Subcutaneous abdominal adipose tissue (tissue), 5 donors: ENCODE data around the gene PRPSAP1.
"Not testable (repeated sequence)": the region's sequence is repeated elsewhere in the genome, so short reads cannot be mapped to it uniquely, and the experiment has no call there.

Experiments
- H3K27ac ChIP-seq: one replicate; pipeline ENCODE4 v1.7.0; 2013; ENCODE audit warnings: low read depth, mild to moderate bottlenecking, inconsistent platforms, low read length, moderate library complexity
- H3K27me3 ChIP-seq, 5 donors: one replicate each; pipeline ENCODE4 v1.7.0; 2013; ENCODE audit warnings: low read length in 5 of 5, inconsistent platforms in 1 of 5; ENCODE audit not compliant: control insufficient read depth in 5 of 5, insufficient read depth in 4 of 5
- H3K36me3 ChIP-seq, 5 donors: one replicate each; pipeline ENCODE4 v1.7.0; 2013; ENCODE audit warnings: low read length in 5 of 5; ENCODE audit not compliant: control insufficient read depth in 5 of 5, insufficient read depth in 5 of 5
- H3K4me1 ChIP-seq, 5 donors: one replicate each; pipeline ENCODE4 v1.7.0; 2013; ENCODE audit warnings: low read length in 5 of 5, mild to moderate bottlenecking in 3 of 5, moderate library complexity in 1 of 5; ENCODE audit not compliant: control insufficient read depth in 5 of 5, insufficient read depth in 5 of 5
- H3K4me3 ChIP-seq, 5 donors: one replicate each; pipeline ENCODE4 v1.7.0; 2013; ENCODE audit warnings: low read length in 5 of 5, low read depth in 1 of 5
- H3K9ac ChIP-seq, 5 donors: one replicate each; pipeline ENCODE4 v1.7.0; 2013; ENCODE audit warnings: low read length in 5 of 5, mild to moderate bottlenecking in 4 of 5, moderate library complexity in 3 of 5
- H3K9me3 ChIP-seq, 5 donors: one replicate each; pipeline ENCODE4 v1.7.0; 2013; ENCODE audit warnings: low read length in 5 of 5; ENCODE audit not compliant: control insufficient read depth in 5 of 5
- donor health status: healthy.
- donor health status: healthy.
- donor health status: healthy.
- donor health status: healthy.
- donor health status: healthy.

Gene PRPSAP1

GRCh38 chr17:76272541-76273444 is 80.9 kb downstream of the PRPSAP1 start:
- H3K4me3 ChIP-seq, result peak overlapping the region in 2 of 5 donors; percentile 37 to 53
- H3K4me1 ChIP-seq, result peaks cover 7 to 82% (median 70%) of the 10 kb centered on the region in 5 donors

GRCh38 chr17:76271669-76272540 is 81.8 kb downstream of the PRPSAP1 start:
- Histone ChIP-seq H3K9me3 (no peaks in the 10 kb centered on the region), H3K4me1 (peaks cover 9 to 86% (median 75%) of the 10 kb centered on the region in 5 donors), H3K9ac (peak overlapping the region in 4 of 5 donors; percentile 39 to 63 (median 54)), H3K36me3 (peaks cover 0 to 21% (median 13%) of the 10 kb centered on the region in 5 donors), H3K27ac (no peak overlapping the region), H3K27me3 (no peaks in the 10 kb centered on the region), H3K4me3 (peak overlapping the region in 4 of 5 donors; percentile 24 to 53 (median 30))

More at GRCh38 chr17:76272541-76273444, 80.9 kb downstream of the PRPSAP1 start:
- peak overlapping the region in 2 of 5 donors; percentile 61 to 63 for H3K9ac ChIP-seq
- H3K9me3 ChIP-seq, result no peaks in the 10 kb centered on the region
- peaks cover 0 to 18% (median 13%) of the 10 kb centered on the region in 5 donors for H3K36me3 ChIP-seq
- no peak overlapping the region for H3K27ac ChIP-seq
- no peaks in the 10 kb centered on the region for H3K27me3 ChIP-seq

GRCh38 chr17:76270770-76271668 is 82.7 kb downstream of the PRPSAP1 start:
- no peak overlapping the region for H3K27ac ChIP-seq
- peaks cover 0 to 21% (median 13%) of the 10 kb centered on the region in 5 donors for H3K36me3 ChIP-seq
- H3K4me3 ChIP-seq, result peak overlapping the region in 2 of 5 donors; percentile 24 to 53
- H3K27me3 ChIP-seq, result no peaks in the 10 kb centered on the region
- peak overlapping the region in 3 of 5 donors; percentile 19 to 48 (median 39) for H3K9ac ChIP-seq
- H3K9me3 ChIP-seq, result no peaks in the 10 kb centered on the region
- peaks cover 11 to 89% (median 79%) of the 10 kb centered on the region in 5 donors for H3K4me1 ChIP-seq

DNA sequence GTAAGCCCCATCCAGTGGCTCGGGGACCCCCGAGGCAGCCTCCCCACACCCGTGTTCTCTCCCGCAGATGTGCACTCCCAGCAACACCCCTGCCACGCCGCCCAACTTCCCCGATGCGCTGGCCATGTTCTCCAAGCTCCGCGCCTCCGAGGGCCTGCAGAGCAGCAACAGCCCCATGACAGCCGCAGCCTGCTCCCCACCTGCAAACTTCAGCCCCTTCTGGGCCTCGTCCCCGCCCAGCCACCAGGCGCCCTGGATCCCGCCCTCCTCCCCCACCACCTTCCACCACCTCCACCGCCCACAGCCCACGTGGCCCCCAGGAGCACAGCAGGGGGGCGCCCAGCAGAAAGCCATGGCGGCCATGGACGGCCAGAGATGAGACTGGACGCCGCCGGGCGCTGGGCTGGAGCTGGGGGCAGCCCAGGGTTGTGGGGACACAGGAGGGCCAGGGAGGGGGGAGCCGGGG is 83.6 kb downstream of the PRPSAP1 start:
- Histone ChIP-seq H3K27ac (no peak overlapping the region), H3K9ac (no peak overlapping the region), H3K4me1 (peaks cover 11 to 84% (median 77%) of the 10 kb centered on the region in 5 donors), H3K4me3 (no peak overlapping the region), H3K9me3 (no peaks in the 10 kb centered on the region), H3K27me3 (no peaks in the 10 kb centered on the region), H3K36me3 (peaks cover 0 to 21% (median 13%) of the 10 kb centered on the region in 5 donors)

- H3K27ac ChIP-seq, result peak overlapping the region; percentile 72
- peaks cover 0 to 21% (median 13%) of the 10 kb centered on the region in 5 donors for H3K36me3 ChIP-seq
- no peaks in the 10 kb centered on the region for H3K27me3 ChIP-seq
- peak overlapping the region in 1 of 5 donors; percentile 38 for H3K9ac ChIP-seq
- no peak overlapping the region for H3K4me3 ChIP-seq
- H3K9me3 ChIP-seq, result no peaks in the 10 kb centered on the region
- peaks cover 9 to 80% (median 71%) of the 10 kb centered on the region in 5 donors for H3K4me1 ChIP-seq
Observed at GRCh38 chr17:76268991-76269981, 84.4 kb downstream of the PRPSAP1 start.

DNA sequence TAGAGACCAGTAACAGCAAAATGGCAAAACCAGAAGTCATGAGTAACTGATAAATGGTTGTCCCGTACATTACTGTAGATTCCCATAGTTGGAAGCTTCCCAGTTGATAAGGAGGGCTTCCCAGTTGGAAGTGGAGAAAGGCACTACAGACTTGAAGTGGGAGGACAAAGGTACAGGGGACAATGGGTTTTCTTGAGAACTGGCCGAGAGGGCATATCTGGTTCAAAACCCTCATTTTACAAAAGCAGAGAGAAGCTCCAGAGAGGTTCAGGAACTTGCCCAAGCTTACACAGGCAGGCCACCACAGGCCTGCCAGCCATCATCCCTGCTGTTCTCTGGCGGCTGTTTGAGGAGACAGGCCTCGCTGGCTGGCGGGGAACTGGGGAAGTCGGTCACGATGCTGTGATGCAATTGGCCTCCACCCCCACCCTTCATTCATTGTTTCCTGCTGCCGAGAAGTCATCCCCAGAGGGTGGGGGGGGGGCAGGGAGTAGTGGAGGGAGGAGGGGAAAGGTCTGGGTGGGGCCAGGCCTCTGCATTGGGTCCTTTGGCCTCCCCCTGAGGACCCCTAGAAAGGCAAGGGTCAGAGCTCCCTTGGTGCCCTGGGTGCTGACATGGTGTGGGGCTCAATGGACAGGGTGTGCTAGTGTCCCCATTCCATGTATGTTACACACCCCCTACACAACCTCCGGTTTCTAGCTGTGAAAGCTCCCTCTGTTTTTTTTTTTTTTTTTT is 85.5 kb downstream of the PRPSAP1 start:
- peak overlapping the region in 1 of 5 donors; percentile 1 for H3K4me3 ChIP-seq
- H3K27ac ChIP-seq, result peak overlapping the region; percentile 72
- H3K4me1 ChIP-seq, result peaks cover 8 to 70% (median 67%) of the 10 kb centered on the region in 5 donors
- no peaks in the 10 kb centered on the region for H3K9me3 ChIP-seq
- H3K27me3 ChIP-seq, result no peaks in the 10 kb centered on the region
- H3K36me3 ChIP-seq, result peaks cover 0 to 21% (median 13%) of the 10 kb centered on the region in 5 donors
- H3K9ac ChIP-seq, result peak overlapping the region in 3 of 5 donors; percentile 48 to 73 (median 59)

DNA sequence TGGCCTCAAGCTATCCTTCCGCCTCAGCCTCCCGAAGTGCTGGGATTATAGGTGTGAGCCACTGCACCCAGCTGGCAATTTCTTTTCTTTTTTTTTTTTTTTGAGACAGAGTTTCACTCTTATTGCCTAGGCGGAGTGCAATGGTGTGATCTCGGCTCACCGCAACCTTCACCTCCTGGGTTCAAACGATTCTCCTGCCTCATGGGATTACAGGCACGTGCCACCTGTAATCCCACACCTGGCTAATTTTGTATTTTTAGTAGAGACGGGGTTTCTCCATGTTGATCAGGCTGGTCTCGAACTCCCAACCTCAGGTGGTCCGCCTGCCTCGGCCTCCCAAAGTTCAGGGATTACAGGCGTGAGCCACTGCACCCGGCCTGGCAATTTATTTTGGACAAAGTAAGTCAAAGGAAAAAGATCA is 86.1 kb downstream of the PRPSAP1 start:
- not testable (repeated sequence) for H3K9me3 ChIP-seq, H3K27me3 ChIP-seq, H3K4me3 ChIP-seq
- peak overlapping the region in 2 of 5 donors; percentile 59 to 80 for H3K9ac ChIP-seq
- peak overlapping the region; percentile 81 for H3K27ac ChIP-seq
- H3K4me1 ChIP-seq, result peaks cover 8 to 70% (median 65%) of the 10 kb centered on the region in 5 donors
- H3K36me3 ChIP-seq, result peaks cover 0 to 21% (median 13%) of the 10 kb centered on the region in 5 donors

GRCh38 chr17:76267051-76267576 is 86.6 kb downstream of the PRPSAP1 start:
- Histone ChIP-seq H3K27ac (peak overlapping the region; percentile 81), H3K4me3 (peak overlapping the region; percentile 73 to 85 (median 81)), H3K36me3 (peaks cover 0 to 21% (median 13%) of the 10 kb centered on the region in 5 donors), H3K9ac (peak overlapping the region in 4 of 5 donors; percentile 59 to 86 (median 82)), H3K4me1 (peaks cover 8 to 70% (median 65%) of the 10 kb centered on the region in 5 donors), H3K9me3 (no peaks in the 10 kb centered on the region), H3K27me3 (no peaks in the 10 kb centered on the region)
